NCI-H2081 treated with DMSO at 0.1 percent for 48 hours (cell line): ENCODE measurements around the gene TMEM74B.
"Not testable (repeated sequence)": the region's sequence is repeated elsewhere in the genome, so short reads cannot be mapped to it uniquely, and the experiment has no call there.

Source experiments
- DNase-seq: peaks from one replicate; lab custom pipeline; 2025; lab: John Stamatoyannopoulos, UW

Gene TMEM74B

GRCh38 chr20:1178623-1179022, 6.2 kb downstream of the TMEM74B start:
- no peak for DNase-seq

GRCh38 chr20:1178103-1178502, 6.7 kb downstream of the TMEM74B start:
- DNase-seq, result no peak

DNA sequence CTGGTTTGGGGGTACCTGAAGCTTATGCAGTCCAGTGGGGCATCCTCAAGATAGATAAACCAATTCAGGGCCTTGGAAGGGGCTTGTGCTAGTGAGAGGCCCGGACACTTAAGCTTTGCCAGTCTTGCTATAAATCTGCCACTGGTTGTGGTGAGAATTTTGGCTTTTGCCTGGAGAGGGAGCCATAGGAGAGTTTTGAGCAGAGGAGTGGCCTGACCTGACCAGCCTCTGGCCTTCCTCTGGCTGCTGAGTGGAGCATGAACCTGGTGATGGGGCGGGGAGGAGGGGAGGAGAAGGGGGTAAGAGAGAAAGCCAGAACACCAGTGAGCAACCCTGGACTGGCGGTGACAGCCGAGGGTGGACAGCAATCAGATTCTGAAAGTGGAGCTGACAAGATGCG, 7.1 kb downstream of the TMEM74B start:
- DNase-seq, result no peak

- no peak for DNase-seq
Observed at GRCh38 chr20:1174787-1175186, 10.0 kb downstream of the TMEM74B start.

DNA sequence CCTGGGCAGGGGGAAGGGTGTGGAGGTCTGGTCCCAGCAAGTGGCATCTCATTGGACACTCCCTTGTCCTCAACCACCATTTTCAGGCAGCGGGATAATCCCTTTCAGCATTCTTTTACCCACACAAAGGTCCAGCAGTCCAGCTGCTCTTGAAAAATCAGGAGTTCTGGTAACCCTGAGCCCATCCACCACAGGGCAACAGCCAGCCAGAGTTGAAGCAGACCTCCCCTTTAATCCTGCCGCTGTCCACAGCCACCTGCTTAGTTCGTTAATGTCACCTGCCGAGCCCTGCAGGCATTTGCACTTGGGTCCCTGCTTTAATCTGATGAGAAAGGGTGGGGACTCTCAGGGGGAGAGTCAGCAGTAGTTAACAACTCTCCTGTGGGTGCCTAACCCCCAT, 11.1 kb downstream of the TMEM74B start:
- no peak for DNase-seq

DNA sequence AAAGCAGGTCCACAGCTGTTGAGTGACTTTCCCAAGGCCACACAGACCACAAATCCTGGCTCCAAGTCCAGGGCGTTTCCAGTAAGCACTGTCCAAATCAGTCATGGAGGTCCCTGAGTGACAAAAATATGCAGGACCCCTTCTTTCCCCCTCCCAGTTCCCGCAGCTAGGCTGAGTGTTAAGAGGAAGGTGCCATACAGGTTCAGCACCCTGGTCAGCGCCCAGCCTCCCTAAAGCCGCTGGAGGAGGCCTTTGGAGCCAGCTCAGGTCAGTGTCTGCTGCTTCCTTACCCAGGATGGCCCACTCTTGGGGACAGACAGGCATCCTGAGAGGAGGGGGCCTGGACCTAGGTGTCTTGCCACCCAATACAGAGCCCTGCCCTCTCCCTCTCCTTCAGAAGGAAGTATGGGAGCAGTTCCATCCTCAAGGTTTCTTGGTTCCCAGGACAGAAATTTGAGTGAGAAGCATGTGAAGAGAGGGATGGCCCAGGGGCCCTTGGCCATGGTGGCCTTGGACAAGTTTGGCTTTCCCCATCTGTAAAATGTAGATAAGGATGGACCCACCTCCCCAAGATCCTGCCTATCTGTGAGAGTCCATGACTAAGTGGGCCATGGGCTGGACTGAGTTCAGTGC, 13.2 kb downstream of the TMEM74B start:
- DNase-seq, result no peak

GRCh38 chr20:1169224-1169623, 15.6 kb downstream of the TMEM74B start:
- DNase-seq, result no peak

GRCh38 chr20:1166948-1167720, 17.6 kb downstream of the TMEM74B start:
- DNase-seq, result no peak

- DNase-seq, result no peak
Observed at GRCh38 chr20:1165941-1166340, 18.8 kb downstream of the TMEM74B start.

- no peak for DNase-seq
Observed at GRCh38 chr20:1165521-1165920, 19.3 kb downstream of the TMEM74B start.

DNA sequence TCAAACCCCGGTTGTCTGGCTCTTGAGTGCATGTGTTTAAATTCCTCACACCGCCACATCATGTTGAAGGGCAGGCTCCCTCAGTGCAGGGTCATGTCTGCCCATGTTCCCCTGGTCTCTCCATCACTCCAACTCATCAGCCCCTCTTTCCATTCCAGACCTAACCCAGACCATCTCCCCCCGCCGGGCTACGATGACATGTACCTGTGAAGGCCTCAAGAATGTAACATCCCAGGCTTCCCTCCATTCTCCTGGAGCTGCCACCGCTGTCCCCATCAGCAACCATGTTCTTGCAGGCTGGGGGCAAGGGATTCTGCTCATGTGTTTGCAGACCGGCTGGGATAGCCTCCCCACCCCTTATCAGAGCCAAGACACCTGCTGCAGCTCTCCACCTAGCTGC, 19.9 kb downstream of the TMEM74B start:
- DNase-seq, result no peak

GRCh38 chr20:1163653-1164052, 21.1 kb downstream of the TMEM74B start:
- no peak for DNase-seq

DNA sequence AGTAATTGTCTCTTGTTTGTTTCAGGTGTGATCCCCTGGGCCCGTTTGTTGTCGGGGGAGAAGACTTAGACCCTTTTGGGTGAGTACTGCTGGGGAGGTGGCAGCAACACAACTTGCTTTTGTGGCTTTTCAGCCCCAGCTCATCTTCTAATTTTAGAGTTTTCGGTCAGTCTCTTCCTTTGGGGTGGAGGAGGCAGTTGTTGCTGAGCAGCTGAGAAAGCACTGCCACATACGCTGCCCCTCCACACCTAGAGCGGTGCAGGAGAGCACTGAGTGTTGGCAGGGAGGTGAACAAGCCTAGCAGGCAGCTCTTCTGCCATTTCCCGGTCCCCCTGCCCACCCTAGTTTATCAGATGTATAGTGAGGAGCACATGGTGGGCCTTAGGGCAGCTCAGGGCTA, 21.7 kb downstream of the TMEM74B start:
- DNase-seq, result no peak

- no peak for DNase-seq
Observed at GRCh38 chr20:1160991-1161390, 23.8 kb downstream of the TMEM74B start.

DNA sequence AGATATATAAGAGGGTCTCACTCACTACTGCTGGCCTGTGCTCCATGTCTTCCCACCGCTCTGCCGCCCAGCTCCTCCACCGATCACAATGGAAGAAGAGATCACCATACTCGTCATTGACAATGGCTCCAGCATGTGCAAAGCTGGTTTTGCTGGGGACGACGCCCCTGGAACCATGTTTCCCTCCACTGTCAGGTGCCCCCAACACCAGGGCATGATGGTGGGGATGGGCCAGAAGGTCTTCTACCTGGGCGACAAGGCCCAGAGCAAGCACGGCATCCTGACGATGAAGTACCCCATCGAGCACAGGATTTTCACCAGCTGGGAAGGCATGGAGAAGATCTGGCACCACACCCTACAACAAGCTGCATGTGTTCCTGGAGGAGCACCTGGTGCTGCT, 24.3 kb downstream of the TMEM74B start:
- no peak for DNase-seq

- no peak for DNase-seq
Observed at GRCh38 chr20:1155342-1155741, 29.4 kb downstream of the TMEM74B start.

GRCh38 chr20:1154691-1155090, 30.1 kb downstream of the TMEM74B start:
- no peak for DNase-seq

GRCh38 chr20:1154226-1154625, 30.6 kb downstream of the TMEM74B start:
- no peak for DNase-seq

- DNase-seq, result no peak
Observed at GRCh38 chr20:1150968-1151367, 33.8 kb downstream of the TMEM74B start.

GRCh38 chr20:1150218-1150617, 34.6 kb downstream of the TMEM74B start:
- DNase-seq, result no peak

DNA sequence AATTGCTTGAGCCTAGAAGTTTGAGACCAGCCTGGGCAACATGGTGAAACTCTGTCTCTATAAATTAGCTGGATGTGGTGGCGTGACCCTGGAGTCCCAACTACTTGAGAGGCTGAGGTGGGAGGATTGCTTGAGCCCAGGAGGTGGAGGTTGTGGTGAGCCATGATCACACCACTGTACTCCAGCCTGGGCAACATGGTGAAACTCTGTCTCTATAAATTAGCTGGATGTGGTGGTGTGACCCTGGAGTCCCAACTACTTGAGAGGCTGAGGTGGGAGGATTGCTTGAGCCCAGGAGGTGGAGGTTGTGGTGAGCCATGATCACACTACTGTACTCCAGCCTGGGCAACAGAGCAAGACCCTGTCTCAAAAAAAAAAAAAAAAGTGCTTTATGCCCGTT, 35.0 kb downstream of the TMEM74B start:
- not testable (repeated sequence) for DNase-seq

DNA sequence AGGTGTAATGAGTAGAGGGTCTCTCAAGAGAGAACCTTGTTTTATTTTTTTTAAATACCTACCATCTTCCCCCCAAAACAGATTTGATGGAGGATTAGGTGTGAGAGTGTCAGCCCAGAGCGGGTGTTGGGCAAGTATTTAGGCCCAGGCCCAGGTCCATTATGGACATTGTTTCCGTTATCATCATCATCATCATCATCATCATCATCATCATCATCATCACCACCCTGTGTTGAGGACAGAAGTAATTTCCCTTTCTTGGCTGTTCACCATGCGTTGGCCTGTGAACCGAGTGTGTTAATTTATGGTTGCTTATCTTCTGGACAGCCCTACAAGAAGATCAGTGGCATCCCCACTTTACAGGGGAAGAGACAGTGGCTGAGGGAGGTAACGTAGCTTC, 37.8 kb downstream of the TMEM74B start:
- no peak for DNase-seq

GRCh38 chr20:1144401-1145172, 40.2 kb downstream of the TMEM74B start:
- no peak for DNase-seq
